ENCODE data around the gene EZH2. TPM values are rescaled to one million over a fixed set of nuclear protein-coding genes. Genes with fewer than 3 reads are reported as not detected.

EZH2 gene
- total RNA-seq, 2 experiments from 2014 or later: 115 to 118 TPM

- no peak for DNase-seq
- Mint-ChIP-seq H3K36me3 (ENCODE audit: low read depth) (peaks cover 18% of the 10 kb centered on the region), H3K27me3 (ENCODE audit: low read depth) (no peaks in the 10 kb centered on the region), H3K9me3 (ENCODE audit: insufficient read depth) (no peaks in the 10 kb centered on the region), H3K4me1 (ENCODE audit: low read depth) (peaks cover 60% of the 10 kb centered on the region), H3K4me3 (no peak overlapping the region), H3K27ac (peak overlapping the region; percentile 9)
- POLR2A ChIA-PET: no interaction called here
- ATAC-seq: peak; percentile 40
- CTCF ChIA-PET: interaction anchor here (0.9 to 1.7 kb wide), 4 partner anchors 18 to 64 kb away, joined by 3 to 5 read pairs (median 4); no protein-coding TSS in a partner anchor
Measured at GRCh38 chr7:148877517-148877916, 6.6 kb downstream of the EZH2 start.

DNA sequence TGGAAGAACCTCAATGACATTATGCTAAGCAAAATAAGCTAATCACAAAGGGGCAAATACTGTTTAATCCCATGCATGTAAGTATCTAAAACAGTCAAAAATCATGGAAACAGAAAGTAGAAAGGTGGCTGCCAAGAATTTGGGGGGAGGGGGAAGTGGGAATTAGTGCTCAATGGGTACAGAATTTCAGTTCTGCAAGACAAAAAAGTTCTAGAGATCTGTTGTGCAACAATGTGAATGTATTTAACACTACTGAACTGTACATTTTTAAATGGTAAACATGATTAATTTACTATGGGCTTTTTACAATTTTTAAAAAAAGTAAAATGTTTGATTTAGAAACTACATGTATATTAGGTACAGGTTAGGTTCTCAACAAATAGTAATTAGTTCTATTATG lies 11.9 kb downstream of the EZH2 start:
- ATAC-seq (no peak), DNase-seq (no peak)
- no peak overlapping the region for H3K27ac Mint-ChIP-seq
- no peak overlapping the region for H3K4me3 Mint-ChIP-seq
- peaks cover 62% of the 10 kb centered on the region for H3K4me1 Mint-ChIP-seq (ENCODE audit: low read depth)
- ChIA-PET POLR2A (interaction anchor here (2.9 kb wide), 1 partner anchor 11 kb away, joined by 15 read pairs; the partner anchor contains the start of gene EZH2), CTCF (interaction anchor here (1.1 to 1.9 kb wide), 3 partner anchors 16 to 94 kb away, joined by 3 to 5 read pairs (median 5); no protein-coding TSS in a partner anchor)
- H3K36me3 Mint-ChIP-seq (ENCODE audit: low read depth): peaks cover 32% of the 10 kb centered on the region
- peaks cover 18% of the 10 kb centered on the region for H3K9me3 Mint-ChIP-seq (ENCODE audit: insufficient read depth)
- no peaks in the 10 kb centered on the region for H3K27me3 Mint-ChIP-seq (ENCODE audit: low read depth)

DNA sequence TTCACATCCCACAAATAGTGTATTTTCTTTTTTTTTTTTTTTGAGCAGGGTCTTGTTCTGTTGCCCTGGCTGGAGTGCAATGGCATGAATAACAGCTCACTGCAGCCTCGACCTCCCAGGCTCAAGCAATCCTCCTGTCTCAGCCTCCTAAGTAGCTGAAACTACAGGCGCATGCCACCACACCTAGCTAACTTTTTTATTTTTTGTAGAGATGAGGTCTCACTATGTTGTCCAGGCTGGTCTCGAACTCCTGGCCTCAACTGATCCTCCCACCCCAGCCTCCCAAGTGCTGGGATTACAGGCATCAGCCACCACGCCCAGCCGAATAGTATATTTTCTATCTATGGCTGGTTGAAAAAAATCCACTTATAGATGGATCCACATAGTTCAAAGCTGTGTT lies 12.5 kb downstream of the EZH2 start:
- Mint-ChIP-seq H3K4me3 (no peak overlapping the region), H3K27me3 (ENCODE audit: low read depth) (no peaks in the 10 kb centered on the region), H3K4me1 (ENCODE audit: low read depth) (peaks cover 60% of the 10 kb centered on the region), H3K36me3 (ENCODE audit: low read depth) (peaks cover 32% of the 10 kb centered on the region), H3K9me3 (ENCODE audit: insufficient read depth) (peaks cover 18% of the 10 kb centered on the region), H3K27ac (no peak overlapping the region)
- POLR2A ChIA-PET: interaction anchor here (2.9 kb wide), 1 partner anchor 12 kb away, joined by 15 read pairs; the partner anchor contains the start of gene EZH2
- no peak for DNase-seq
- CTCF ChIA-PET: interaction anchor here (1.1 to 1.9 kb wide), 2 partner anchors 15 to 95 kb away, joined by 3 to 5 read pairs; no protein-coding TSS in a partner anchor
- ATAC-seq: no peak

DNA sequence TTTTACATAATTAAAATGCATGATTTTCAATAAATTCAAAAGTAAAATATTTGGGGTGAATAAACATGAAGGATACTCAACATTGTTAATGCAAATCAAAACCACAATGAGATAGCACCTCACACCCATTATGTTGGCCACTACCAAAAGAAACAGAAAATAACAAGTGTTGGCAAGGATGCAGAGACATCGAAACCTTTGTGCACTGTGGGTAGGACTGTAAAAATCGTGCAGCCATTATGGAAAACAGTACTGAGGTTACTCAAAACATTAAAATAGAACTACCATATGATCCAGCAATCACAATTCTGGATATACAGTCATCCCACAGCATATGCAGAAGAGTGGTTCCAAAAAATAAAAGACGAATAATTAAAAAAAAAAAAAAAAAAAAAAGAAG lies 13.1 kb downstream of the EZH2 start:
- Mint-ChIP-seq H3K27me3 (ENCODE audit: low read depth) (no peaks in the 10 kb centered on the region), H3K36me3 (ENCODE audit: low read depth) (peaks cover 34% of the 10 kb centered on the region), H3K27ac (no peak overlapping the region), H3K4me1 (ENCODE audit: low read depth) (peaks cover 58% of the 10 kb centered on the region), H3K4me3 (no peak overlapping the region), H3K9me3 (ENCODE audit: insufficient read depth) (peaks cover 18% of the 10 kb centered on the region)
- ChIA-PET CTCF (no interaction called here), POLR2A (interaction anchor here (1.3 kb wide), 1 partner anchor 44 kb away, joined by 4 read pairs; no protein-coding TSS in a partner anchor)
- ATAC-seq (no peak), DNase-seq (no peak)

DNA sequence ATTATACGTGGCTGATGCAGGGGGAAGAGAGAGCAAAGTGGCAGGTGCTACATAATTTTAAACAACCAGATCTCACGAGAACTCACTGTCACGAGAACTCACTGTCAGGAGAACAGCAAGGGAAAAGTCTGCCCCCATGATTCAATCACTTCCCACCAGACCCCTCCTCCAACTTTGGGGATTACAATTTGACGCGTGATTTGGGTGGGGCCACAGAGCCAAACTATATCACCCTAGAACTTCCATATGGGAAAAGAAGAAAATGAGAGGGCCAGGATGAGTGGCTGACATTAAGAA lies 15.8 kb downstream of the EZH2 start:
- DNase-seq: no peak
- ChIA-PET POLR2A (no interaction called here), CTCF (no interaction called here)
- H3K4me1 Mint-ChIP-seq (ENCODE audit: low read depth): peaks cover 67% of the 10 kb centered on the region
- H3K36me3 Mint-ChIP-seq (ENCODE audit: low read depth): peaks cover 33% of the 10 kb centered on the region
- H3K27me3 Mint-ChIP-seq (ENCODE audit: low read depth): no peaks in the 10 kb centered on the region
- H3K9me3 Mint-ChIP-seq (ENCODE audit: insufficient read depth): peaks cover 18% of the 10 kb centered on the region
- no peak overlapping the region for H3K4me3 Mint-ChIP-seq
- no peak overlapping the region for H3K27ac Mint-ChIP-seq
- no peak for ATAC-seq

GRCh38 chr7:148867596-148868377 lies 16.3 kb downstream of the EZH2 start:
- H3K4me3 Mint-ChIP-seq: no peak overlapping the region

GRCh38 chr7:148866362-148866761 lies 17.7 kb downstream of the EZH2 start:
- no peaks in the 10 kb centered on the region for H3K27me3 Mint-ChIP-seq (ENCODE audit: low read depth)
- no peak overlapping the region for H3K4me3 Mint-ChIP-seq
- ATAC-seq (no peak), DNase-seq (no peak)
- H3K9me3 Mint-ChIP-seq (ENCODE audit: insufficient read depth): peaks cover 18% of the 10 kb centered on the region
- ChIA-PET POLR2A (no interaction called here), CTCF (no interaction called here)
- peaks cover 62% of the 10 kb centered on the region for H3K4me1 Mint-ChIP-seq (ENCODE audit: low read depth)
- H3K27ac Mint-ChIP-seq: no peak overlapping the region
- H3K36me3 Mint-ChIP-seq (ENCODE audit: low read depth): peaks cover 39% of the 10 kb centered on the region

More at GRCh38 chr7:148867596-148868377, 16.3 kb downstream of the EZH2 start:
- ChIA-PET POLR2A (no interaction called here), CTCF (no interaction called here)
- Mint-ChIP-seq H3K9me3 (ENCODE audit: insufficient read depth) (peaks cover 18% of the 10 kb centered on the region), H3K27ac (no peak overlapping the region), H3K27me3 (ENCODE audit: low read depth) (no peaks in the 10 kb centered on the region), H3K36me3 (ENCODE audit: low read depth) (peaks cover 33% of the 10 kb centered on the region), H3K4me1 (ENCODE audit: low read depth) (peaks cover 65% of the 10 kb centered on the region)
- no peak for ATAC-seq
- DNase-seq: no peak

DNA sequence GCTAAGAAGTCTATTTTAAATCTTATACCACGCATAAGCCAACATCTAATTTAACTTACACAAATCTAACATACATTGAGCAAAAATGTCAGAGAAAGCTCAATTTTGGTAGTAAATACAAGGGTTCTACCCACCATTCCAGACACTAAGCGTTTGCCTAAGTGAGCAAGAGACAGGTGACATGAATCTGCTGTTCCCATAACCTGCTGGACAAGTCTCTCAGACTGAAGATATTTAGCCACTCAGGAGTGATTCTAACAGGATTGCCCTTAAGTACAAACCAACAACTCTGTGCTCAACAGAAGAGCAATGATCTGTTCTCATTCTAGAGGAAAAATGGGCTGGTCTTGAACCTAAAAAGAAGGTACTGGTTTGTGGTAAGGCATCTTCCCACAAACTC lies 18.8 kb downstream of the EZH2 start:
- Mint-ChIP-seq H3K27ac (no peak overlapping the region), H3K4me3 (no peak overlapping the region), H3K9me3 (ENCODE audit: insufficient read depth) (peaks cover 18% of the 10 kb centered on the region), H3K27me3 (ENCODE audit: low read depth) (no peaks in the 10 kb centered on the region), H3K4me1 (ENCODE audit: low read depth) (peaks cover 57% of the 10 kb centered on the region), H3K36me3 (ENCODE audit: low read depth) (peaks cover 38% of the 10 kb centered on the region)
- CTCF ChIA-PET: interaction anchor here (1.6 kb wide), 1 partner anchor 49 kb away, joined by 4 read pairs; no protein-coding TSS in a partner anchor
- POLR2A ChIA-PET: interaction anchor here (1.1 kb wide), 1 partner anchor 51 kb away, joined by 3 read pairs; no protein-coding TSS in a partner anchor
- DNase-seq: no peak
- peak; percentile 46 for ATAC-seq

DNA sequence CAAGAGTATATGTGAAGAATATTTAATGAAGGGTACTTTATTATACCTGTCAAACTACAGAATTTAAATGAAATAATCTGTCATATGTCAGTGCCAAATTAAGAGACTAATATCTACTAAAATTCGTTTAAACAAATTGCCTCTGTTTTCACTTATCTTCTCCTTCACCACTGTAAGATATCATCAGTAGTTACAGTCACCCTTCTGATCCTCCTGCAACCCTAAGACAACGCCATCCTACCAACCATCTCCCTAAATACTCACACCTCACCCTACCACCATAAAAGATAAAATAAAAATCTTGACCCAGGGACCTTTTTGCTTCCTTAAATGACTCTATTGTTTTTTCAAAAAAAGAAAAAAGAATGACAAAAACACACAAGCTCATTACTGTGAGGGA lies 20.8 kb downstream of the EZH2 start:
- ATAC-seq (no peak), DNase-seq (no peak)
- peaks cover 48% of the 10 kb centered on the region for H3K4me1 Mint-ChIP-seq (ENCODE audit: low read depth)
- peaks cover 32% of the 10 kb centered on the region for H3K36me3 Mint-ChIP-seq (ENCODE audit: low read depth)
- H3K4me3 Mint-ChIP-seq: no peak overlapping the region
- no peak overlapping the region for H3K27ac Mint-ChIP-seq
- H3K9me3 Mint-ChIP-seq (ENCODE audit: insufficient read depth): peaks cover 11% of the 10 kb centered on the region
- H3K27me3 Mint-ChIP-seq (ENCODE audit: low read depth): no peaks in the 10 kb centered on the region
- POLR2A ChIA-PET: no interaction called here
- CTCF ChIA-PET: interaction anchor here (0.6 kb wide), 1 partner anchor 79 kb away, joined by 3 read pairs; no protein-coding TSS in a partner anchor

GRCh38 chr7:148862481-148862880 lies 21.6 kb downstream of the EZH2 start:
- DNase-seq (no peak), ATAC-seq (no peak)
- Mint-ChIP-seq H3K4me3 (no peak overlapping the region), H3K27ac (no peak overlapping the region), H3K36me3 (ENCODE audit: low read depth) (peaks cover 24% of the 10 kb centered on the region), H3K27me3 (ENCODE audit: low read depth) (no peaks in the 10 kb centered on the region), H3K4me1 (ENCODE audit: low read depth) (peaks cover 40% of the 10 kb centered on the region), H3K9me3 (ENCODE audit: insufficient read depth) (peaks cover 3% of the 10 kb centered on the region)
- ChIA-PET CTCF (interaction anchor here (1.2 kb wide), 1 partner anchor 58 kb away, joined by 3 read pairs; no protein-coding TSS in a partner anchor), POLR2A (no interaction called here)

DNA sequence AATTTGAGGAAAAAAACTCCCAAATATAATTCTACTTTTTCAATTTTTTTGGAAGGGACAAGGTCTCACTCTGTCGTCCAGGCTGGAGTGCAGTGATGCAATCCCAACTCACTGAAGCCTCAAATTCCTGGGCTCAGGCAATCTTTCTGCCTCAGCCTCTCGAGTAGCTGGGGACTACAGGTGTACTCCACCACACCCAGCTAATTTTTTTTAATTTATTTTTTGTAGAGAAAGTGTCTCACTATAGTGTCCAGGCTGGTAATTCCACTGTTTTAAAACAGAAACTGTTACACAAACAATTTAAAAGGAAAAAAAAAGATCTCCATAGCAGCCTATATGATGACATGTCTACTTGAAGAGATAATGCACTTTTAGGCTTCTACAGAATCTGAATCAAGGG lies 25.6 kb downstream of the EZH2 start:
- H3K36me3 Mint-ChIP-seq (ENCODE audit: low read depth): peaks cover 29% of the 10 kb centered on the region
- ChIA-PET POLR2A (interaction anchor here (0.9 kb wide), 1 partner anchor 56 kb away, joined by 3 read pairs; no protein-coding TSS in a partner anchor), CTCF (interaction anchor here (1.7 kb wide), 1 partner anchor 13 kb away, joined by 4 read pairs; no protein-coding TSS in a partner anchor)
- no peak for ATAC-seq
- DNase-seq: no peak
- no peak overlapping the region for H3K27ac Mint-ChIP-seq
- no peaks in the 10 kb centered on the region for H3K27me3 Mint-ChIP-seq (ENCODE audit: low read depth)
- H3K4me1 Mint-ChIP-seq (ENCODE audit: low read depth): peaks cover 32% of the 10 kb centered on the region
- H3K4me3 Mint-ChIP-seq: no peak overlapping the region
- no peaks in the 10 kb centered on the region for H3K9me3 Mint-ChIP-seq (ENCODE audit: insufficient read depth)

DNA sequence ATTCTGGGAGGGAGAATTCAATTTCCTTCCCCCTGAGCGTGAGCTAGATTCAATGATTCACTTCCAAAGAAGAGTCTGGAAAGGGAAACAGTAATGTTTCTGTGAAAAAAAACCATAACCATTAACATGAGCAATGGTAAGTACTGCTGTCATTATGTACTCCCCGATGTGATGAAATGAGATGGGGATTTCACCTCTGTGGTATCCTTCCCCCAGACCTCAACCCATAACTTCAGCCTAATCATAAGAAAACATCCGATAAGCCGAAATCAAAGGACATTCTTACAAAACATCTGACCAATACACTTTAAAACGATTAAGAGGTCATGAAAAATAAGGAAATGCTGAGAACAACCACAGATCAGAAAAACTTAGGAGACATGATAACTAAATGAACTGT lies 27.2 kb downstream of the EZH2 start:
- Mint-ChIP-seq H3K9me3 (ENCODE audit: insufficient read depth) (no peaks in the 10 kb centered on the region), H3K27ac (no peak overlapping the region), H3K4me1 (ENCODE audit: low read depth) (peaks cover 35% of the 10 kb centered on the region), H3K4me3 (no peak overlapping the region), H3K27me3 (ENCODE audit: low read depth) (no peaks in the 10 kb centered on the region), H3K36me3 (ENCODE audit: low read depth) (peaks cover 21% of the 10 kb centered on the region)
- ChIA-PET CTCF (interaction anchor here (1.0 to 3.1 kb wide), 23 partner anchors 10 to 280 kb away, joined by 3 to 26 read pairs (median 5); partner anchors contain the start of gene EZH2), POLR2A (interaction anchor here (1.5 kb wide), 1 partner anchor 57 kb away, joined by 4 read pairs; no protein-coding TSS in a partner anchor)
- DNase-seq: no peak
- peak; percentile 5 for ATAC-seq

Data from activated CD8-positive, alpha-beta T cell treated with anti-CD3 and anti-CD28 coated beads, Interleukin-2, amount 10 ng/mL, durations not matched to agents 7 days and 5 days (primary cell).